HepG2 (cell line): ENCODE data around the gene PDE5A. TPM values are rescaled to one million over a fixed set of nuclear protein-coding genes. Genes with fewer than 3 reads are reported as not detected.

ENCODE experiments used
- ATAC-seq: fragments of 200-7000 bp; cut with Tn5 transposase; 3 replicates; pipeline ENCODE4 v1.9.1; 2020; ENCODE audit warnings: mild to moderate bottlenecking, moderate library complexity
- BruUV-seq: library from RNA; stranded (reverse); fragments of 400-500 nt; replicated peaks from 2 replicates; lab custom pipeline; 2021; lab: Mats Ljungman, UMichigan
- CTCF ChIA-PET: fragments of 300-600 bp; formaldehyde crosslinking; extraction: SDS; loops from one replicate; lab custom pipeline; 2021; ENCODE audit warnings: low total read pairs, inconsistent platforms, low intra/inter-chr PET ratio; lab: Yijun Ruan, JAX
- POLR2A ChIA-PET: fragments of 350-600 bp; sonication (Branson Sonifier 250); formaldehyde crosslinking; loops from one replicate; lab custom pipeline; 2020; ENCODE audit warnings: antibody characterized with exemption, inconsistent platforms; lab: Yijun Ruan, JAX
- DNase-seq: peaks from one replicate; pipeline ENCODE4 v3.0.0-alpha.2; 2015; ENCODE audit warnings: low spot score
- FAIRE-seq: peaks from 3 replicates; lab custom pipeline; 2011; peaks lifted over from hg19 to GRCh38; lab: Jason Lieb, UNC
- H2AFZ ChIP-seq: one replicate; pipeline ENCODE4 v1.6.1; 2011; ENCODE audit warnings: low read length, inconsistent platforms
- H3K27ac ChIP-seq: fragments of 300-600 bp; 3 replicates; pipeline ENCODE4 v1.8.0; 2011; ENCODE audit warnings: mixed run types, mild to moderate bottlenecking, mixed read lengths, low read length, inconsistent platforms; ENCODE audit not compliant: insufficient read depth; ENCODE audit errors: extremely low read length
- H3K27me3 ChIP-seq, 2 experiments: fragments of 200-600 bp in 1 of 2; 2 replicates in 1 of 2; 3 replicates in 1 of 2; pipeline versions ENCODE4 v1.6.0 to v1.8.0; 2011; ENCODE audit warnings: low read length in 2 of 2, mild to moderate bottlenecking in 2 of 2, moderate library complexity in 2 of 2, inconsistent platforms in 1 of 2; ENCODE audit not compliant: insufficient read depth in 2 of 2, control insufficient read depth in 1 of 2
- H3K36me3 ChIP-seq, 2 experiments: fragments of 200-600 bp in 1 of 2; replicated peaks in 1 of 2; 2 replicates in 1 of 2; 3 replicates in 1 of 2; pipeline versions ENCODE4 v1.5.1 to v1.8.0; 2011; ENCODE audit warnings: low read length in 2 of 2, inconsistent platforms in 1 of 2; ENCODE audit not compliant: insufficient read depth in 2 of 2, control insufficient read depth in 1 of 2
- H3K4me1 ChIP-seq: 2 replicates; pipeline ENCODE4 v1.5.1; 2012; ENCODE audit warnings: low read length, inconsistent platforms; ENCODE audit not compliant: insufficient read depth
- H3K4me2 ChIP-seq: 2 replicates; pipeline ENCODE4 v1.6.0; 2011; ENCODE audit warnings: low read depth, low read length, inconsistent platforms
- H3K4me3 ChIP-seq, 3 experiments: fragments of 200-600 bp in 1 of 3; sonication (generic), shearing (Covaris generic) in 1 of 3; replicated peaks in 1 of 3; 2 replicates each; pipeline ENCODE4 v1.5.1; 2011 to 2016; ENCODE audit warnings: low read length in 3 of 3, inconsistent platforms in 2 of 3, low read depth in 2 of 3, mild to moderate bottlenecking in 2 of 3, control low read depth in 1 of 3, mixed read lengths in 1 of 3; ENCODE audit not compliant: insufficient read depth in 1 of 3
- H3K79me2 ChIP-seq: one replicate; pipeline ENCODE4 v1.6.1; 2011; ENCODE audit warnings: low read length, inconsistent platforms; ENCODE audit not compliant: insufficient read depth
- H3K9ac ChIP-seq: 2 replicates; pipeline ENCODE4 v1.6.0; 2011; ENCODE audit warnings: mild to moderate bottlenecking, low read depth, low read length, inconsistent platforms; ENCODE audit not compliant: insufficient read depth
- H3K9me3 ChIP-seq: 2 replicates; pipeline ENCODE4 v1.5.1; 2012; ENCODE audit warnings: mild to moderate bottlenecking, low read length
- H4K20me1 ChIP-seq: 2 replicates; pipeline ENCODE4 v1.6.0; 2011; ENCODE audit warnings: inconsistent platforms, mild to moderate bottlenecking, low read length, moderate library complexity; ENCODE audit not compliant: insufficient read depth
- BRF2 ChIP-seq: sonication (generic); formaldehyde crosslinking; IDR thresholded peaks from 2 replicates; pipeline ENCODE4 v1.8.1; 2022; ENCODE audit warnings: mild to moderate bottlenecking, missing genetic modification reagents
- CREM ChIP-seq, 2 experiments: sonication (generic) in 1 of 2; formaldehyde crosslinking in 1 of 2; IDR thresholded peaks; 2 replicates each; pipeline versions ENCODE4 v1.4.0 to v1.6.1; 2016 to 2020; ENCODE audit warnings: antibody characterized with exemption in 1 of 2, mild to moderate bottlenecking in 1 of 2, missing genetic modification reagents in 1 of 2
- HIVEP1 ChIP-seq: sonication (generic); formaldehyde crosslinking; IDR thresholded peaks from 2 replicates; pipeline ENCODE4 v1.4.0; 2020; ENCODE audit warnings: mild to moderate bottlenecking, missing genetic modification reagents
- ISX ChIP-seq: sonication (generic); formaldehyde crosslinking; conservative IDR thresholded peaks from 2 replicates; pipeline ENCODE4 v1.5.0; 2020; ENCODE audit warnings: missing genetic modification reagents
- KLF11 ChIP-seq: IDR thresholded peaks from 2 replicates; pipeline ENCODE4 v1.6.1; 2016; ENCODE audit warnings: missing compliant biosample characterization
- MAFG ChIP-seq: sonication (generic); formaldehyde crosslinking; IDR thresholded peaks from 2 replicates; pipeline ENCODE4 v1.5.1; 2020; ENCODE audit warnings: mild to moderate bottlenecking, missing genetic modification reagents
- MZF1 ChIP-seq: sonication (generic); formaldehyde crosslinking; IDR thresholded peaks from 2 replicates; pipeline ENCODE4 v1.8.1; 2023; ENCODE audit warnings: mild to moderate bottlenecking, missing genetic modification reagents, borderline replicate concordance
- SAFB2 ChIP-seq: sonication (generic); formaldehyde crosslinking; IDR thresholded peaks from 2 replicates; pipeline ENCODE4 v1.5.1; 2020; ENCODE audit warnings: missing genetic modification reagents, low read depth, mild to moderate bottlenecking, borderline replicate concordance
- SATB2 ChIP-seq: sonication (generic); formaldehyde crosslinking; IDR thresholded peaks from 2 replicates; pipeline ENCODE4 v1.5.0; 2020; ENCODE audit warnings: missing genetic modification reagents
- SP4 ChIP-seq: sonication (generic); formaldehyde crosslinking; IDR thresholded peaks from 2 replicates; pipeline ENCODE4 v1.8.1; 2023; ENCODE audit warnings: mild to moderate bottlenecking, missing genetic modification reagents
- TERF1 ChIP-seq: sonication (generic); formaldehyde crosslinking; IDR thresholded peaks from 2 replicates; pipeline ENCODE4 v1.8.0; 2022; ENCODE audit warnings: mild to moderate bottlenecking, missing genetic modification reagents, moderate library complexity
- ZNF343 ChIP-seq: sonication (generic); formaldehyde crosslinking; IDR thresholded peaks from 2 replicates; pipeline ENCODE4 v1.4.0; 2020; ENCODE audit warnings: mild to moderate bottlenecking, missing genetic modification reagents
- ZNF484 ChIP-seq: sonication (generic); formaldehyde crosslinking; IDR thresholded peaks from 2 replicates; pipeline ENCODE4 v1.5.1; 2020; ENCODE audit warnings: mild to moderate bottlenecking, low read depth, missing genetic modification reagents, borderline replicate concordance
- ZNF569 ChIP-seq: sonication (generic); formaldehyde crosslinking; IDR thresholded peaks from 2 replicates; pipeline ENCODE4 v1.5.0; 2020; ENCODE audit warnings: mild to moderate bottlenecking, missing genetic modification reagents, moderate library complexity, borderline replicate concordance
- ZNF740 ChIP-seq: sonication (generic); formaldehyde crosslinking; IDR thresholded peaks from 2 replicates; pipeline ENCODE4 v1.4.0; 2020; ENCODE audit warnings: missing genetic modification reagents
- ZNF792 ChIP-seq: IDR thresholded peaks from 2 replicates; pipeline ENCODE4 v1.6.1; 2016
- ZNF850 ChIP-seq: sonication (generic); formaldehyde crosslinking; conservative IDR thresholded peaks from 2 replicates; pipeline ENCODE4 v1.9.0; 2021; ENCODE audit warnings: mild to moderate bottlenecking, missing genetic modification reagents
- in situ Hi-C: cut with HindIII; loops from 2 replicates; pipeline ENCODE4 v1.10.0; 2017; ENCODE audit warnings: low pct_unique_long_range_greater_than_20kb; ENCODE audit not compliant: extremely low pct_ligation_motif_present
- intact Hi-C: fragments of 100-400 bp; cut with micrococcal nuclease; formaldehyde crosslinking; loops from one replicate; pipeline ENCODE4 v1.10.0; 2022; ENCODE audit not compliant: unreplicated experiment
- polyA plus RNA-seq, 8 experiments: library from polyadenylated mRNA; depleted of rRNA in 3 of 8; stranded (reverse) in 7 of 8; unstranded in 1 of 8; fragments of >200 nt; fragmentation: Illumina TruSeq in 4 of 8; extraction: Trizol in 4 of 8; gene quantifications; 2 replicates each; pipeline versions ENCODE4 v1.2.1 to v1.2.3, GENCODE V29; 2011 to 2016; ENCODE audit warnings: low read depth in 4 of 8, missing spikeins in 1 of 8, mixed read lengths in 1 of 8; ENCODE audit not compliant: insufficient read depth in 1 of 8
- total RNA-seq, 5 experiments: library from RNA; depleted of rRNA; stranded (reverse); fragments of >200 nt; fragmentation: Illumina TruSeq; extraction: Trizol; gene quantifications; 2 replicates each; pipeline ENCODE4 v1.2.3, GENCODE V29; 2016; ENCODE audit warnings: low read depth in 1 of 5
- TF ChIP-seq, protein P1 (sequence below): sonication (generic); formaldehyde crosslinking; IDR thresholded peaks from 2 replicates; pipeline ENCODE4 v1.5.0; 2020; ENCODE audit warnings: missing genetic modification reagents

PDE5A gene
- total and polyA plus RNA-seq, 2 of the 13 experiments (the other 11 are each of a cell fraction or from before 2014, with no cell fraction given), result 0.22 to 0.44 TPM

DNA sequence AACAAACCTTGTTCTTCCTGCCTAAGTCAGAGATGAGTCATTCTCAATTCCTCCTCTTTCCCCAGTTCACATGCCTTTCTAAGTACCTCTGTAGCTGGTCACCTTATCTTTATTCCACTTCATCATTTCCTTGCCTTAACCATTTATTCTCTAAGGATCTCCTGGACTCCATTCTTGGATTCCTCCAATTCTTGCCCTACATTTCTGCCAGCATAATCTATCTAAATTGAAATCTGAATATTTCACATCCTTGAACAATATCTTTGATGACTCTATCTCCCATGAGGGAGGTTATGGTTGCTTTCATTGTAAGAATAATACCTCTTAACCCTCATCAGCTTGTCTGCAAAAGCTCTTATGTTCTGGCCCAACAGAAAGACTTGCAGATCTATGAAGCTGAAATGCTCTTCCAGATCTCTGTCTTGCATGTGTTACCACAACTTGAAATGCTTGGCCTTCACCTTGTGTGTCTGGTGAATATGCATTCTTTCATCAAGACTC is 28.6 kb upstream of the PDE5A start:
- H3K4me3 ChIP-seq, result no peak overlapping the region
- CTCF ChIA-PET, result no interaction called here
- no peak for DNase-seq
- no peaks in the 10 kb centered on the region for H4K20me1 ChIP-seq
- H3K9ac ChIP-seq, result no peak overlapping the region
- POLR2A ChIA-PET, result no interaction called here
- no peak overlapping the region for H2AFZ ChIP-seq
- in situ Hi-C loops (no loop called here), intact Hi-C loops (no loop called here)
- no peak for FAIRE-seq
- no peaks in the 10 kb centered on the region for H3K9me3 ChIP-seq
- H3K27me3 ChIP-seq, result no peaks in the 10 kb centered on the region
- ATAC-seq, result no peak
- H3K36me3 ChIP-seq, result no peaks in the 10 kb centered on the region
- no peak overlapping the region for H3K27ac ChIP-seq
- no TSS peak for BruUV-seq
- H3K4me1 ChIP-seq, result no peaks in the 10 kb centered on the region
- H3K79me2 ChIP-seq, result no peaks in the 10 kb centered on the region
- TF ChIP-seq SATB2 (CRISPR knock-in tag), result no peak
- no peak for TF ChIP-seq MZF1
- no peak for TF ChIP-seq BRF2
- TF ChIP-seq SAFB2 (CRISPR knock-in tag), result no peak
- no peak for TF ChIP-seq ZNF740 (CRISPR knock-in tag)
- no peak for TF ChIP-seq CREM (IDR thresholded peaks at IDR 0.05)
- TF ChIP-seq CREM (CRISPR knock-in tag; IDR thresholded peaks at IDR 0.05), result no peak
- no peak for TF ChIP-seq MAFG (CRISPR knock-in tag)
- no peak for TF ChIP-seq KLF11
- TF ChIP-seq ZNF792 (CRISPR knock-in tag), result no peak
- no peak for TF ChIP-seq SP4 (CRISPR knock-in tag)
- TF ChIP-seq ZNF850 (CRISPR knock-in tag), result no peak
- no peak for TF ChIP-seq TERF1 (CRISPR knock-in tag)
- no peak for TF ChIP-seq ZNF484 (CRISPR knock-in tag)
- no peak for TF ChIP-seq ZNF569 (CRISPR knock-in tag)
- no peak for TF ChIP-seq ZNF343 (CRISPR knock-in tag)
- no peak for TF ChIP-seq ISX (CRISPR knock-in tag)
- no peak for TF ChIP-seq HIVEP1
- TF ChIP-seq, protein P1, sequence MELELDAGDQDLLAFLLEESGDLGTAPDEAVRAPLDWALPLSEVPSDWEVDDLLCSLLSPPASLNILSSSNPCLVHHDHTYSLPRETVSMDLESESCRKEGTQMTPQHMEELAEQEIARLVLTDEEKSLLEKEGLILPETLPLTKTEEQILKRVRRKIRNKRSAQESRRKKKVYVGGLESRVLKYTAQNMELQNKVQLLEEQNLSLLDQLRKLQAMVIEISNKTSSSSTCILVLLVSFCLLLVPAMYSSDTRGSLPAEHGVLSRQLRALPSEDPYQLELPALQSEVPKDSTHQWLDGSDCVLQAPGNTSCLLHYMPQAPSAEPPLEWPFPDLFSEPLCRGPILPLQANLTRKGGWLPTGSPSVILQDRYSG (CRISPR knock-in tag), result no peak
- H3K4me2 ChIP-seq, result no peak overlapping the region
